RWPE2 (cell line): Measurements from ENCODE around the gene ZFP69.
"Not testable (repeated sequence)": the region's sequence is repeated elsewhere in the genome, so short reads cannot be mapped to it uniquely, and the experiment has no call there.

Experiments used
- ATAC-seq: fragments of 200-7000 bp; cut with Tn5 transposase; 3 replicates; pipeline ENCODE4 v1.9.1; 2021; ENCODE audit warnings: low read depth
- DNase-seq: peaks from one replicate; pipeline ENCODE4 v3.0.0-alpha.2; 2020; ENCODE audit warnings: low spot score
- H3K27ac ChIP-seq: fragments of 450-650 bp; 2 replicates; pipeline ENCODE4 v1.5.1; 2017; ENCODE audit warnings: mild to moderate bottlenecking; ENCODE audit not compliant: poor library complexity, severe bottlenecking
- H3K27me3 ChIP-seq: fragments of 250-450 bp; sonication (Bioruptor Pico); 2 replicates; pipeline ENCODE4 v1.5.1; 2021; ENCODE audit warnings: mild to moderate bottlenecking, moderate library complexity; ENCODE audit not compliant: insufficient read depth, poor library complexity, severe bottlenecking
- H3K36me3 ChIP-seq: fragments of 250-450 bp; sonication (Bioruptor Pico); 2 replicates; pipeline ENCODE4 v1.5.1; 2020; ENCODE audit warnings: low read depth, mild to moderate bottlenecking, moderate library complexity
- H3K4me1 ChIP-seq: fragments of 250-450 bp; sonication (Bioruptor Pico); 2 replicates; pipeline ENCODE4 v1.5.1; 2021; ENCODE audit warnings: mild to moderate bottlenecking, moderate library complexity; ENCODE audit not compliant: insufficient read depth, poor library complexity, severe bottlenecking
- H3K4me3 ChIP-seq: fragments of 250-450 bp; sonication (Bioruptor Pico); 2 replicates; pipeline ENCODE4 v1.5.1; 2021; ENCODE audit warnings: mild to moderate bottlenecking, moderate library complexity; ENCODE audit not compliant: severe bottlenecking
- H3K9me3 ChIP-seq: fragments of 250-450 bp; sonication (Bioruptor Pico); 2 replicates; pipeline ENCODE4 v1.5.1; 2021; ENCODE audit warnings: mild to moderate bottlenecking, moderate library complexity; ENCODE audit not compliant: severe bottlenecking
- CTCF ChIP-seq: fragments of 450-650 bp; IDR thresholded peaks from one replicate; pipeline ENCODE4 v1.5.1; 2017; ENCODE audit warnings: mild to moderate bottlenecking, moderate library complexity; ENCODE audit not compliant: poor library complexity, severe bottlenecking

ZFP69 gene

GRCh38 chr1:40475268-40475667, 1.8 kb upstream of the ZFP69 start:
- ATAC-seq (no peak), DNase-seq (no peak)
- Histone ChIP-seq H3K4me3 (no peak overlapping the region), H3K27me3 (no peaks in the 10 kb centered on the region), H3K4me1 (no peaks in the 10 kb centered on the region), H3K36me3 (no peaks in the 10 kb centered on the region), H3K27ac (no peak overlapping the region), H3K9me3 (peaks cover 20% of the 10 kb centered on the region)
- TF ChIP-seq CTCF = no peak

DNA sequence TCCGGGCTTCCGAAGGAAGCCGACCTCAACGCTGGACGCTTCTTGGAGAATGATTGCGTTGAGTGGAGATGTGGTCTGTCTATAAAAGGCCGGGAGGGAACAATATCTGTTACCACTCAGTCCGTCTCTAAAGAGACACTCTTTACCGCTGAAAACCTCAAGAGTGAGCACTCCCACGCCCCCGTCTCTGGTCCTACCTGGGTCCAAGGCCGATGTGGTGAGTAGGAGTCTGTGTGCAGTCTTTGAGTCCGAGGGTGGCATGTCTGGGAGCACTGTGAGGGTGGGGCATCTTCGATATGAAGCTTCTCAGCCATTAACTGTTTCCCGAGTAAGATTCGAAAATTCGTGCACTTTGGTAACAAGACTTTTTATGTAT, 576 bp downstream of the ZFP69 start:
- Histone ChIP-seq H3K36me3 (peaks cover 1% of the 10 kb centered on the region; the same call in 1 of the 2 replicates), H3K4me1 (no peaks in the 10 kb centered on the region), H3K27me3 (no peaks in the 10 kb centered on the region), H3K4me3 (peak overlapping the region; percentile 52), H3K27ac (no peak overlapping the region), H3K9me3 (peaks cover 15% of the 10 kb centered on the region)
- no peak for TF ChIP-seq CTCF
- no peak for DNase-seq
- peak; percentile 63 for ATAC-seq

DNA sequence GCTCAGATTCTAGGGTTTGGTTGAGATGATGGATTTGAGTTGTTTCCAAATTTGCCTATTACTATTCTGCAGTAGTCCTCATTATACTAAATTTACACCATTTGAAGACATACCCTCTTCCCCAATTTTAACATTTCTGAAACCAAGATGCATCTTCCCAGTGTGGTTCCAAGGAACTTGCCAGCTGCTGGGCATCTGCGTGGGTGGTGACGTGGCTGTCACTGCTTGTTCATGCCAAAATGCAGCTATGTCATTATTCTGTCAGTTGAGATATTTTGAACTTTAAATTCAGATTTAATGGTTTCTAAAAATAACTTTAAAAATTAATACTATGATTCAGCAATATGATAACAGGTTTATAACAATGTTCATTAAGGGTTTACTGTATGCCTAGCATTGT, 1.2 kb downstream of the ZFP69 start:
- DNase-seq (no peak), ATAC-seq (no peak)
- H3K9me3 ChIP-seq = peaks cover 15% of the 10 kb centered on the region
- no peaks in the 10 kb centered on the region for H3K27me3 ChIP-seq
- no peak overlapping the region for H3K27ac ChIP-seq
- no peak for TF ChIP-seq CTCF
- no peaks in the 10 kb centered on the region for H3K4me1 ChIP-seq
- peaks cover 3% of the 10 kb centered on the region; the same call in 1 of the 2 replicates for H3K36me3 ChIP-seq
- H3K4me3 ChIP-seq = no peak overlapping the region

DNA sequence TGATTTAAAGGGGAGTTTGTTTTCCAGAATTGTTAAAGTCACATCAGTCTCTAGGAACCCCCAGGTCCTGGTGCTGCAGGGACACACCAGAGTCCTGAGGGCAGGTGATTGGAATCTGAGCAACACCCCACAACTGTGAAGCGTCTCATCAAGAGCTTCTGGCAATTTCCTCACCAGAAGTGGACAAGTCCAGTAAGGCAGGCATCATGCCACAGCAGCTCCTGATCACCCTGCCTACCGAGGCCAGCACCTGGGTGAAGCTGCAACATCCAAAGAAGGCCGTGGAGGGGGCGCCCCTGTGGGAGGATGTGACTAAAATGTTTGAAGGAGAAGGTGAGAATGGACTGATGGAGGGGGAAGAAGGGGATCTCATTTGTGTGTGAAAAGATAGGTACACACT, 2.1 kb downstream of the ZFP69 start:
- ATAC-seq (no peak), DNase-seq (no peak)
- no peak overlapping the region for H3K27ac ChIP-seq
- H3K4me1 ChIP-seq = no peaks in the 10 kb centered on the region
- H3K4me3 ChIP-seq = no peak overlapping the region
- no peaks in the 10 kb centered on the region for H3K27me3 ChIP-seq
- TF ChIP-seq CTCF = no peak
- H3K9me3 ChIP-seq = peaks cover 15% of the 10 kb centered on the region
- peaks cover 3% of the 10 kb centered on the region; the same call in 1 of the 2 replicates for H3K36me3 ChIP-seq

DNA sequence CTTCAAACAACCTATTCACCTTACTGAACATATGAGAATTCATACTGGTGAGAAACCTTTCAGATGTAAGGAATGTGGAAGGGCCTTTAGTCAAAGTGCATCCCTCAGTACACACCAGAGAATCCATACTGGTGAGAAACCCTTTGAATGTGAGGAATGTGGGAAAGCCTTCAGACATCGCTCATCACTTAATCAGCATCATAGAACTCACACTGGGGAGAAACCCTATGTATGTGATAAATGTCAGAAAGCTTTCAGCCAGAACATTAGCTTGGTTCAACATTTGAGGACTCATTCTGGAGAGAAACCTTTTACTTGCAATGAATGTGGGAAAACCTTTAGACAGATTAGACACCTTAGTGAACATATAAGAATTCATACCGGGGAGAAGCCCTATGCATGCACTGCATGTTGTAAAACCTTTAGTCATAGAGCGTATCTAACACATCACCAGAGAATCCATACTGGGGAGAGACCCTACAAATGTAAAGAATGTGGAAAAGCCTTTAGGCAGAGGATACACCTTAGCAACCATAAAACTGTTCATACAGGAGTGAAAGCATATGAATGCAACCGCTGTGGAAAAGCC, 18.3 kb downstream of the ZFP69 start:
- peaks cover 43% of the 10 kb centered on the region for H3K9me3 ChIP-seq
- H3K27ac ChIP-seq = no peak overlapping the region
- peaks cover 49% of the 10 kb centered on the region for H3K36me3 ChIP-seq
- H3K27me3 ChIP-seq = no peaks in the 10 kb centered on the region
- H3K4me3 ChIP-seq = no peak overlapping the region
- H3K4me1 ChIP-seq = no peaks in the 10 kb centered on the region
- DNase-seq (no peak), ATAC-seq (no peak)
- no peak for TF ChIP-seq CTCF

DNA sequence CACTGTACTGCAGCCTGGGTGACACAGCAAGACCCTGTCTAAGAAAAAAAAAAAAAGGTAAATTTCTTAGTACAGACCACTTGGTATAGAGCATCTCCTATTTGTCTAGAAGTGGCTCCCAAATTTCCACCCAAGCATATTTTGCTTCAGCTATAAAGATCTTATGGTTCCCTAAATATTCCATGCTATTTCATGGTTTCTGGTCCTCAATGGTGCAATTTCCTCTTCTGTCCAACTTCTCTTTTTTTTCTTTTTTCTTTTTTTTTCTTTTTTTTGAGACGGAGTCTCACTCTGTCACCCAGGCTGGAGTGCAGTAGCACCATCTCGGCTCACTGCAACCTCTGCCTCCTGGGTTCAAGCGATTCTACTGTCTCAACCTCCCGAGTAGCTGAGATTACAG, 25.6 kb downstream of the ZFP69 start:
- H3K9me3 ChIP-seq = peaks cover 15% of the 10 kb centered on the region
- ATAC-seq, H3K4me1 ChIP-seq, H3K4me3 ChIP-seq, H3K27me3 ChIP-seq, H3K36me3 ChIP-seq, DNase-seq, H3K27ac ChIP-seq: not testable (repeated sequence)
